WI38 (cell line): Measurements from ENCODE around the gene TMEM167A.

ENCODE experiments used
- H3K4me3 ChIP-seq: 2 replicates; pipeline ENCODE4 v1.5.1; 2011; ENCODE audit warnings: low read depth, mild to moderate bottlenecking, control low read depth, low read length
- TF ChIP-seq, protein P1 (sequence below): IDR thresholded peaks from 2 replicates; pipeline ENCODE4 v1.5.1; 2012; ENCODE audit warnings: low read depth, mild to moderate bottlenecking, control low read depth, low read length

Gene TMEM167A

GRCh38 chr5:83048277-83048676 is 28.9 kb downstream of the TMEM167A start:
- TF ChIP-seq, protein P1, sequence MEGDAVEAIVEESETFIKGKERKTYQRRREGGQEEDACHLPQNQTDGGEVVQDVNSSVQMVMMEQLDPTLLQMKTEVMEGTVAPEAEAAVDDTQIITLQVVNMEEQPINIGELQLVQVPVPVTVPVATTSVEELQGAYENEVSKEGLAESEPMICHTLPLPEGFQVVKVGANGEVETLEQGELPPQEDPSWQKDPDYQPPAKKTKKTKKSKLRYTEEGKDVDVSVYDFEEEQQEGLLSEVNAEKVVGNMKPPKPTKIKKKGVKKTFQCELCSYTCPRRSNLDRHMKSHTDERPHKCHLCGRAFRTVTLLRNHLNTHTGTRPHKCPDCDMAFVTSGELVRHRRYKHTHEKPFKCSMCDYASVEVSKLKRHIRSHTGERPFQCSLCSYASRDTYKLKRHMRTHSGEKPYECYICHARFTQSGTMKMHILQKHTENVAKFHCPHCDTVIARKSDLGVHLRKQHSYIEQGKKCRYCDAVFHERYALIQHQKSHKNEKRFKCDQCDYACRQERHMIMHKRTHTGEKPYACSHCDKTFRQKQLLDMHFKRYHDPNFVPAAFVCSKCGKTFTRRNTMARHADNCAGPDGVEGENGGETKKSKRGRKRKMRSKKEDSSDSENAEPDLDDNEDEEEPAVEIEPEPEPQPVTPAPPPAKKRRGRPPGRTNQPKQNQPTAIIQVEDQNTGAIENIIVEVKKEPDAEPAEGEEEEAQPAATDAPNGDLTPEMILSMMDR = no peak
- no peak overlapping the region for H3K4me3 ChIP-seq

GRCh38 chr5:83044926-83045325 is 32.3 kb downstream of the TMEM167A start:
- H3K4me3 ChIP-seq = no peak overlapping the region
- TF ChIP-seq, protein P1 = no peak

DNA sequence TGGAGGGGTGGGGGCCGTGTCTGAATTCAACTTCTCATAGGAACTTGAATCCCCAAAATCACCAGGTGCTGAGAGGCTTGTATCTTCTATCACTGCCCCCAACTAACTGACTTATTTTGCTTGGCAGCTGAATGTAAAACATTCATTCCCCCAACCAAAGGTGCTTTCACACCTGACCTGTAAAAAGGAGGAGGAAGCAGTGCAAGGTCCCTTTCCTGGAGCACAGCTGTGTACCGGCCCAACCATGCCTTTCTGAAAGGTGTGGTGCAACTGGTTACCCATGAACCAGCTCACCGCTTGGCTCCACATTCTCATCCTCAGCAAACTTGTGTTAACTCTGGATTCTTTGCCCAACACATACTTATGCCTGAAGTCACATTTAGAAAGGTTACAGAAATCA is 34.7 kb downstream of the TMEM167A start:
- TF ChIP-seq, protein P1 = no peak
- H3K4me3 ChIP-seq = no peak overlapping the region

GRCh38 chr5:83038924-83039323 is 38.3 kb downstream of the TMEM167A start:
- no peak overlapping the region for H3K4me3 ChIP-seq
- TF ChIP-seq, protein P1 = no peak

- TF ChIP-seq, protein P1 = no peak
Observed at GRCh38 chr5:83036991-83037575, 40.1 kb downstream of the TMEM167A start.

DNA sequence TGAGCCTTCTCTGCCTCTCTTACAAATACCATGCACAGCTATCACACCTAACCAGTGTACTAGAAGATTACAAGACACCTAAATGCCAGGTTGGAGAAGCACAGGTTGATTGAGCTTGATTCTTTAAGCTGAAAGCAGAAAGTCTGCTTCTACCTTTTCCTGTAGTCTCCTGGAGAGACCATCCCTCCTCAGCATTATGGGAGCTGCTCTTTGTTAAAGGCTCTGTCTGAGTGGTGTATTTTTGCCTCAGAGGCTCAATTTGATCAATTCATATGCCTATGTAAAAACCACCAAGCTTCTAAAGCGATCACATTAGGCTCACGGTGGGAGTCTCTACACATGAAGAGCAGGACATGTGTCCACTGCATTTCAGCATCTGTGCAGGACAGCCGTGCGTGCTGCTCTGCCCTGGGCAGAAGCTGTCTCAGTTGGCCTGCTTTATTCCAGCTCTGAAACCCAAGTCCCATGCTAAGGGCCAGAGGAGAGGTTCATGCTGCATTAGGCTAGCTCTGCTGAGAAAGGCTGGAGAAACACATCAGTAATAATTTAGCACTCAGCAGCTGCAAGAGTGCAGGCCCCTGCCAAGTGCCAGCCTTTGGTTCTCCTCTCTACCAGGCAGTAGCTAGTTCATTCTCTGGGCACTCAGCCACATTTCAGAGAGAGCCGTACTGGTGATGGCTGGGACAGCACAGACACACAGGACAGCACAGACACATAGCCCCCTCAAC is 41.7 kb downstream of the TMEM167A start:
- no peak overlapping the region for H3K4me3 ChIP-seq
- TF ChIP-seq, protein P1 = no peak

More at GRCh38 chr5:83036991-83037575, 40.1 kb downstream of the TMEM167A start:
- no peak overlapping the region for H3K4me3 ChIP-seq

DNA sequence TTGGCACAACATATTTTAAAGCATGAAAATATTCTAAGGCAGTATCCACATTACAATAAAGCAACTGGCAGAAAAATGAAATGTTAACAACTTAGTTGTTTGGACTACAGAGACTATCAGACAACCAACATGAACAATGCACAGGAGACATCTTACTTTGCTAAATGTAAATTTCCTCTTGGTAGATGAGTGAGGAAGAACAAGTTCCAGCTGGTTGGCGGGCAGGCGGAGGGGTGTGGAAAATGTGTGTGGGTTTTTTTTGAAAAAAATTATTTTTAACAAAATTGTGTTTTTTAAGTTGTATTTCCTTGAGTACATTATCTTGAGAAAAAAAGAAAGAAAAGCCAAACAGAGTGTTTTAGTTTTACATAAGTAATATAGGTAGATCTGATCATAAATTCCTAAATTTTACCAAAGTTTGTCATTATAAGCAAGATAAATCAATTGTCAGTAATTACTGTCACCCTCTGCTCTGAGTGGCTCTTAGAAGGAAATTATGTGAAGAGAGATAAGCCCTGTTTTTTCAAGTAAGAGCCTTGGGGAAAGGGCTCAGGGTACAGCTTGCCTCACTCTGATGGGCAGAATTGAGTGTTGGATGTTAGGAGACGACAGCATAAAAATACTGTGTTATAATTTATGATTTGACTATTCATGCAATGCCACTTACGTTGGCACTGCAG is 42.5 kb downstream of the TMEM167A start:
- TF ChIP-seq, protein P1 = no peak
- no peak overlapping the region for H3K4me3 ChIP-seq
